ENCODE data around the gene TEFM.

TEFM gene

GRCh38 chr17:30927756-30928155 is 21.7 kb upstream of the TEFM start:
- no peak overlapping the region for H3K4me3 ChIP-seq (ENCODE audit: low read depth, low read length)
- TF ChIP-seq CTCF (conservative IDR thresholded peaks at IDR 0.05; ENCODE audit: low read depth, low read length), result no peak
- no peak for DNase-seq (ENCODE audit: low read depth)

GRCh38 chr17:30926516-30926915 is 20.5 kb upstream of the TEFM start:
- no peak overlapping the region for H3K4me3 ChIP-seq (ENCODE audit: low read depth, low read length)
- no peak for DNase-seq (ENCODE audit: low read depth)
- no peak for TF ChIP-seq CTCF (conservative IDR thresholded peaks at IDR 0.05; ENCODE audit: low read depth, low read length)

GRCh38 chr17:30924341-30924740 is 18.3 kb upstream of the TEFM start:
- TF ChIP-seq CTCF (conservative IDR thresholded peaks at IDR 0.05; ENCODE audit: low read depth, low read length), result no peak

GRCh38 chr17:30922235-30923030 is 16.4 kb upstream of the TEFM start:
- DNase-seq (ENCODE audit: low read depth), result no peak
- TF ChIP-seq CTCF (conservative IDR thresholded peaks at IDR 0.05; ENCODE audit: low read depth, low read length), result no peak
- H3K4me3 ChIP-seq (ENCODE audit: low read depth, low read length), result peak overlapping the region; percentile 39

More at GRCh38 chr17:30924341-30924740, 18.3 kb upstream of the TEFM start:
- no peak for DNase-seq (ENCODE audit: low read depth)
- no peak overlapping the region for H3K4me3 ChIP-seq (ENCODE audit: low read depth, low read length)

- TF ChIP-seq CTCF (conservative IDR thresholded peaks at IDR 0.05; ENCODE audit: low read depth, low read length), result no peak
- no peak for DNase-seq (ENCODE audit: low read depth)
- H3K4me3 ChIP-seq (ENCODE audit: low read depth, low read length), result peak within 1 kb of the TSS; percentile 39
Measured at GRCh38 chr17:30921544-30922196, 15.6 kb upstream of the TEFM start, which contains the start of gene ADAP2. ADAP2 (plus strand) TSS chr17:30921945; CDS start chr17:30922015, 70 bp downstream.

- TF ChIP-seq CTCF (conservative IDR thresholded peaks at IDR 0.05; ENCODE audit: low read depth, low read length), result no peak
- no peak for DNase-seq (ENCODE audit: low read depth)
- no peak overlapping the region for H3K4me3 ChIP-seq (ENCODE audit: low read depth, low read length)
Measured at GRCh38 chr17:30920683-30921543, 14.9 kb upstream of the TEFM start.

Measured in choroid plexus epithelial cell (primary cell).